Measurements from ENCODE around the gene TMPRSS11B.
"Not testable (repeated sequence)": the region's sequence is repeated elsewhere in the genome, so short reads cannot be mapped to it uniquely, and the experiment has no call there.

TMPRSS11B gene

GRCh38 chr4:68245594-68245993 is at the start of gene TMPRSS11B:
Gene TMPRSS11B, minus strand, starts transcription at chr4:68245694. Its CDS starts 136 bp downstream, at chr4:68245558.
- in situ Hi-C loops (cut with MboI; ENCODE audit: low sequenced_read_pairs): no loop called here

- in situ Hi-C loops (cut with MboI; ENCODE audit: low sequenced_read_pairs): no loop called here
Observed at GRCh38 chr4:68291256-68291655, 45.8 kb upstream of the TMPRSS11B start.

GRCh38 chr4:68288393-68288740 is 42.9 kb upstream of the TMPRSS11B start:
- in situ Hi-C loops (cut with MboI; ENCODE audit: low sequenced_read_pairs): no loop called here

GRCh38 chr4:68287704-68288392 is 42.4 kb upstream of the TMPRSS11B start:
- in situ Hi-C loops (cut with MboI; ENCODE audit: low sequenced_read_pairs): no loop called here

GRCh38 chr4:68283714-68284113 is 38.2 kb upstream of the TMPRSS11B start:
- in situ Hi-C loops (cut with MboI; ENCODE audit: low sequenced_read_pairs): no loop called here

GRCh38 chr4:68283095-68283494 is 37.6 kb upstream of the TMPRSS11B start:
- in situ Hi-C loops (cut with MboI; ENCODE audit: low sequenced_read_pairs): no loop called here

GRCh38 chr4:68281796-68282740 is 36.6 kb upstream of the TMPRSS11B start:
- in situ Hi-C loops (cut with MboI; ENCODE audit: low sequenced_read_pairs): not testable (repeated sequence)

- in situ Hi-C loops (cut with MboI; ENCODE audit: low sequenced_read_pairs): no loop called here
Observed at GRCh38 chr4:68278029-68278428, 32.5 kb upstream of the TMPRSS11B start.

GRCh38 chr4:68277627-68278026 is 32.1 kb upstream of the TMPRSS11B start:
- in situ Hi-C loops (cut with MboI; ENCODE audit: low sequenced_read_pairs): no loop called here

GRCh38 chr4:68272860-68273259 is 27.4 kb upstream of the TMPRSS11B start:
- in situ Hi-C loops (cut with MboI; ENCODE audit: low sequenced_read_pairs): no loop called here

- in situ Hi-C loops (cut with MboI; ENCODE audit: low sequenced_read_pairs): no loop called here
Observed at GRCh38 chr4:68272380-68272779, 26.9 kb upstream of the TMPRSS11B start.

GRCh38 chr4:68271851-68272357 is 26.4 kb upstream of the TMPRSS11B start:
- in situ Hi-C loops (cut with MboI; ENCODE audit: low sequenced_read_pairs): no loop called here

- in situ Hi-C loops (cut with MboI; ENCODE audit: low sequenced_read_pairs): no loop called here
Observed at GRCh38 chr4:68267433-68267944, 22.0 kb upstream of the TMPRSS11B start.

- in situ Hi-C loops (cut with MboI; ENCODE audit: low sequenced_read_pairs): no loop called here
Observed at GRCh38 chr4:68264875-68265565, 19.5 kb upstream of the TMPRSS11B start.

GRCh38 chr4:68259191-68259590 is 13.7 kb upstream of the TMPRSS11B start:
- in situ Hi-C loops (cut with MboI; ENCODE audit: low sequenced_read_pairs): no loop called here

GRCh38 chr4:68257719-68258118 is 12.2 kb upstream of the TMPRSS11B start:
- in situ Hi-C loops (cut with MboI; ENCODE audit: low sequenced_read_pairs): no loop called here

GRCh38 chr4:68256284-68256683 is 10.8 kb upstream of the TMPRSS11B start:
- in situ Hi-C loops (cut with MboI; ENCODE audit: low sequenced_read_pairs): no loop called here

- in situ Hi-C loops (cut with MboI; ENCODE audit: low sequenced_read_pairs): no loop called here
Observed at GRCh38 chr4:68250151-68250930, 4.8 kb upstream of the TMPRSS11B start.

- in situ Hi-C loops (cut with MboI; ENCODE audit: low sequenced_read_pairs): no loop called here
Observed at GRCh38 chr4:68249434-68249833, 3.9 kb upstream of the TMPRSS11B start.

- in situ Hi-C loops (cut with MboI; ENCODE audit: low sequenced_read_pairs): no loop called here
Observed at GRCh38 chr4:68240620-68241019, 4.9 kb downstream of the TMPRSS11B start.

All from HL-60/S4 (cell line).